A673 (cell line): ENCODE data around the gene ACSL3.

ENCODE experiments used
- CTCF ChIP-seq: fragments of 300-800, 200-600 bp; sonication (generic); conservative IDR thresholded peaks from 2 replicates; pipeline ENCODE4 v1.5.1; 2017; ENCODE audit warnings: low read depth, mild to moderate bottlenecking, antibody characterized with exemption, low read length, moderate library complexity, mixed read lengths
- EZH2 ChIP-seq: fragments of 200-600 bp; sonication (generic); IDR thresholded peaks from 2 replicates; pipeline ENCODE4 v1.6.1; 2017; ENCODE audit warnings: borderline replicate concordance, low read depth, mild to moderate bottlenecking, mixed read lengths, antibody characterized with exemption, low read length; ENCODE audit not compliant: poor library complexity, severe bottlenecking

- TF ChIP-seq CTCF (no peak), EZH2 (no peak)
Observed at GRCh38 chr2:222936705-222937104, 75.9 kb downstream of the ACSL3 start.
